Peyer's patch (tissue), 4 donors: ENCODE data around the gene TSPO2. TPM values are rescaled to one million over a fixed set of nuclear protein-coding genes. Genes with fewer than 3 reads are reported as not detected.

Experiments used
- DNase-seq, 3 donors: peaks; one replicate each; pipeline ENCODE4 v3.0.0-alpha.2; 2017 to 2019
- H3K27ac ChIP-seq, 4 donors: fragments of 200-600 bp; sonication (generic); one replicate each; pipeline ENCODE4 v1.5.1; 2016 to 2019
- H3K27me3 ChIP-seq, 2 donors: fragments of 200-600 bp; sonication (generic); one replicate each; pipeline ENCODE4 v1.5.1; 2019
- H3K36me3 ChIP-seq, 3 donors: fragments of 200-600 bp; sonication (generic); one replicate each; pipeline ENCODE4 v1.5.1; 2016 to 2019
- H3K4me1 ChIP-seq, 4 donors: fragments of 200-600 bp; sonication (generic); one replicate each; pipeline ENCODE4 v1.5.1; 2016 to 2019
- H3K4me3 ChIP-seq, 4 donors: fragments of 200-600 bp; sonication (generic); 1 replicate in 3 of 4; 2 replicates in 1 of 4; pipeline ENCODE4 v1.5.1; 2016 to 2019; ENCODE audit warnings: mild to moderate bottlenecking in 1 of 4
- H3K9me3 ChIP-seq, 4 donors: fragments of 200-600 bp; sonication (generic); one replicate each; pipeline ENCODE4 v1.5.1; 2016 to 2019; ENCODE audit warnings: mild to moderate bottlenecking in 1 of 4
- CTCF ChIP-seq, 6 experiments: fragments of 450-650 bp in 4 of 6; fragments of 200-600 bp in 2 of 6; sonication (generic) in 1 of 6; IDR thresholded peaks; one replicate each; pipeline ENCODE4 v1.5.1; 2017 to 2019; ENCODE audit warnings: antibody characterized with exemption in 6 of 6, mild to moderate bottlenecking in 3 of 6, moderate library complexity in 1 of 6
- POLR2A ChIP-seq, 2 donors: fragments of 450-650 bp; IDR thresholded peaks; one replicate each; pipeline ENCODE4 v1.5.1; 2017; ENCODE audit warnings: antibody characterized with exemption in 2 of 2, mild to moderate bottlenecking in 2 of 2, moderate library complexity in 2 of 2
- total RNA-seq, 4 donors: library from RNA; depleted of rRNA; stranded (reverse); fragments of >200 nt; gene quantifications; one replicate each; pipeline ENCODE4 v1.1.0, GENCODE V29; 2016

TSPO2 gene
- total RNA-seq, 4 donors from 2014 or later = not detected

GRCh38 chr6:41090841-41091761 is 48.8 kb downstream of the TSPO2 start:
- H3K36me3 ChIP-seq = peaks cover 0 to 93% (median 0%) of the 10 kb centered on the region in 3 donors
- no peaks in the 10 kb centered on the region for H3K9me3 ChIP-seq
- no peak overlapping the region for H3K4me3 ChIP-seq
- H3K27ac ChIP-seq = no peak overlapping the region
- no peaks in the 10 kb centered on the region for H3K27me3 ChIP-seq
- TF ChIP-seq POLR2A (IDR thresholded peaks at IDR 0.05) = no peak
- TF ChIP-seq CTCF (IDR thresholded peaks at IDR 0.05) = no peak
- no peak for DNase-seq
- no peaks in the 10 kb centered on the region for H3K4me1 ChIP-seq

- no peak overlapping the region for H3K27ac ChIP-seq
- H3K27me3 ChIP-seq = no peaks in the 10 kb centered on the region
- TF ChIP-seq CTCF (IDR thresholded peaks at IDR 0.05) (peak in 3 of 6 experiments; percentile 17 to 29 (median 24)), POLR2A (IDR thresholded peaks at IDR 0.05) (no peak)
- no peak overlapping the region for H3K4me3 ChIP-seq
- no peak for DNase-seq
- H3K9me3 ChIP-seq = no peaks in the 10 kb centered on the region
- no peaks in the 10 kb centered on the region for H3K4me1 ChIP-seq
- peaks cover 0 to 93% (median 0%) of the 10 kb centered on the region in 3 donors for H3K36me3 ChIP-seq
These were observed 50.3 kb downstream of the TSPO2 start for GRCh38 chr6:41092421-41093140.

GRCh38 chr6:41093729-41094128 is 51.5 kb downstream of the TSPO2 start:
- H3K4me3 ChIP-seq = no peak overlapping the region
- H3K27ac ChIP-seq = no peak overlapping the region
- DNase-seq = no peak
- peaks cover 0 to 99% (median 0%) of the 10 kb centered on the region in 3 donors for H3K36me3 ChIP-seq
- no peaks in the 10 kb centered on the region for H3K27me3 ChIP-seq
- H3K9me3 ChIP-seq = no peaks in the 10 kb centered on the region
- H3K4me1 ChIP-seq = no peaks in the 10 kb centered on the region
- no peak for TF ChIP-seq CTCF (IDR thresholded peaks at IDR 0.05)

Other genes with a start within 250 kb of the TSPO2 start
- gene UNC5CL, start 3.2 kb upstream of the TSPO2 start, total RNA-seq = 10 to 100 TPM in 3 of 4 donors, 1 to 10 TPM in 1; 8.3 to 34.6 (median 28.4) TPM
- 1 to 10 TPM in 1 of 4 donors, not detected in 3; 1.1 TPM for gene APOBEC2, start 10.7 kb downstream of the TSPO2 start, total RNA-seq
- gene OARD1, start 29.9 kb downstream of the TSPO2 start, total RNA-seq = 10 to 100 TPM; 33.3 to 49.5 (median 39.6) TPM
- 10 to 100 TPM; 22.9 to 27.5 (median 23.4) TPM for gene NFYA, start 30.5 kb downstream of the TSPO2 start, total RNA-seq
- gene TREML1, start 111.9 kb downstream of the TSPO2 start, total RNA-seq = not detected
- gene TREM2, start 120.6 kb downstream of the TSPO2 start, total RNA-seq = 1 to 10 TPM in 1 of 4 donors, not detected in 3; 1.2 TPM
- gene TREML2, start 158.7 kb downstream of the TSPO2 start, total RNA-seq = under 1 TPM in 1 of 4 donors, not detected in 3; 0.40 TPM
- gene TREML4, start 185.9 kb downstream of the TSPO2 start, total RNA-seq = not detected
- 1 to 10 TPM in 1 of 4 donors, not detected in 3; 2.1 TPM for gene TREM1, start 244.2 kb downstream of the TSPO2 start, total RNA-seq